ENCODE results near the gene FAM131A. TPM values are rescaled to one million over a fixed set of nuclear protein-coding genes. Genes with fewer than 3 reads are reported as not detected.

The FAM131A gene, protein sequence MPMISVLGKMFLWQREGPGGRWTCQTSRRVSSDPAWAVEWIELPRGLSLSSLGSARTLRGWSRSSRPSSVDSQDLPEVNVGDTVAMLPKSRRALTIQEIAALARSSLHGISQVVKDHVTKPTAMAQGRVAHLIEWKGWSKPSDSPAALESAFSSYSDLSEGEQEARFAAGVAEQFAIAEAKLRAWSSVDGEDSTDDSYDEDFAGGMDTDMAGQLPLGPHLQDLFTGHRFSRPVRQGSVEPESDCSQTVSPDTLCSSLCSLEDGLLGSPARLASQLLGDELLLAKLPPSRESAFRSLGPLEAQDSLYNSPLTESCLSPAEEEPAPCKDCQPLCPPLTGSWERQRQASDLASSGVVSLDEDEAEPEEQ
- total RNA-seq = 10 to 100 TPM in 2 of 4 donors, 1 to 10 TPM in 2; 7.4 to 20.2 (median 10.4) TPM

DNA sequence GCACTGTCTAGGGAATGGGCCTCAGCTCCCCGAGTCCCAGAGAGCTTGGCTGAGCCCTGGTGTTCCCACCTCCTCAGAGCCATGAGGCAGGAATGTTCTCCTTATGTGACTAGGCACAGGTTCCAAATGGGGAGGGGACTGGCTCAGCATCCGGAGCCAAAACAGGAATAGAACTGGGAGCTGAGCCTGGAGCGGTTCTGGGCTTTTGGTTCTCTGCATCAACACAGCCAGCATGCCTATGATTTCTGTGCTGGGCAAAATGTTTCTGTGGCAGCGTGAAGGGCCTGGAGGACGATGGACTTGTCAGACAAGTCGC is at the start of gene FAM131A:
TSS of gene FAM131A (plus strand) at position 202 of the 316 bp plus-strand sequence. CDS start at position 233, 31 bp downstream.
- peak within 1 kb of the TSS; percentile 93 to 99 (median 98) for H3K27ac ChIP-seq
- 39 to 46% methylated on average over 5 of the region's 6 CpGs for WGBS, 2 donors
- TF ChIP-seq, protein P1, sequence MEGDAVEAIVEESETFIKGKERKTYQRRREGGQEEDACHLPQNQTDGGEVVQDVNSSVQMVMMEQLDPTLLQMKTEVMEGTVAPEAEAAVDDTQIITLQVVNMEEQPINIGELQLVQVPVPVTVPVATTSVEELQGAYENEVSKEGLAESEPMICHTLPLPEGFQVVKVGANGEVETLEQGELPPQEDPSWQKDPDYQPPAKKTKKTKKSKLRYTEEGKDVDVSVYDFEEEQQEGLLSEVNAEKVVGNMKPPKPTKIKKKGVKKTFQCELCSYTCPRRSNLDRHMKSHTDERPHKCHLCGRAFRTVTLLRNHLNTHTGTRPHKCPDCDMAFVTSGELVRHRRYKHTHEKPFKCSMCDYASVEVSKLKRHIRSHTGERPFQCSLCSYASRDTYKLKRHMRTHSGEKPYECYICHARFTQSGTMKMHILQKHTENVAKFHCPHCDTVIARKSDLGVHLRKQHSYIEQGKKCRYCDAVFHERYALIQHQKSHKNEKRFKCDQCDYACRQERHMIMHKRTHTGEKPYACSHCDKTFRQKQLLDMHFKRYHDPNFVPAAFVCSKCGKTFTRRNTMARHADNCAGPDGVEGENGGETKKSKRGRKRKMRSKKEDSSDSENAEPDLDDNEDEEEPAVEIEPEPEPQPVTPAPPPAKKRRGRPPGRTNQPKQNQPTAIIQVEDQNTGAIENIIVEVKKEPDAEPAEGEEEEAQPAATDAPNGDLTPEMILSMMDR (IDR thresholded peaks at IDR 0.05) = no peak
- TF ChIP-seq POLR2A (IDR thresholded peaks at IDR 0.05) = peak in 1 of 4 donors; percentile 25
- peak within 1 kb of the TSS; percentile 62 to 95 (median 76) for H3K4me3 ChIP-seq
- H3K27me3 ChIP-seq = no peaks in the 10 kb centered on the region
- H3K36me3 ChIP-seq = peaks cover 16 to 41% (median 25%) of the 10 kb centered on the region in 3 donors
- no peaks in the 10 kb centered on the region for H3K9me3 ChIP-seq
- peaks cover 39 to 97% (median 41%) of the 10 kb centered on the region in 3 donors for H3K4me1 ChIP-seq
- DNase-seq = no peak
- intact Hi-C loops (cut with DNase I) = no loop called here

DNA sequence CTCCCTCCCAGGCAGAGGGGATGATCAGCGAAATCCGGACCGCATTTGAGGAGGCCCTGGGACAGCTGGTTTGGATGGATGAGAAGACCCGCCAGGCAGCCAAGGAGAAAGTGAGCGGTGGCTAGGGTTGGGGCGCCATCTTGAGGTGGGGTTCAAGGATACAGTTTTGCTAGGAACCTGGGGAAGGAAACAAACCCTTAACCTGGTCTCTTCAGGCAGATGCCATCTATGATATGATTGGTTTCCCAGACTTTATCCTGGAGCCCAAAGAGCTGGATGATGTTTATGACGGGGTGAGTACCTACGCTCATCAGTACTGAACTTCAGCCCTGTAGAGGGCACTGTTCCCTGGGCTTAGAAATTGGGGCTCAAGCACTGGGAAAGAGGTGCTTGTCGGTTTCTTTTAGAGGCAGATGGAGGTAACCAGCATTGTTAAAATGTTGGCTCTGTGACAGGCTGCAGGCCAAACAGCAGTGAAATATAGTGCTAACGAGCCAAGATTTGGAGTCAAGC is 47.9 kb upstream of the FAM131A start:
- intact Hi-C loops (cut with DNase I) = loop anchor here (10.0 kb wide), 1 partner anchor 395 kb away; no protein-coding TSS in a partner anchor
- no peak for TF ChIP-seq POLR2A (IDR thresholded peaks at IDR 0.05)
- TF ChIP-seq, protein P1 (IDR thresholded peaks at IDR 0.05) = peak; percentile 25 to 63 (median 41)
- Histone ChIP-seq H3K4me3 (no peak overlapping the region), H3K9me3 (no peaks in the 10 kb centered on the region), H3K4me1 (no peaks in the 10 kb centered on the region), H3K27me3 (peaks cover 0 to 24% (median 0%) of the 10 kb centered on the region in 4 donors), H3K36me3 (no peaks in the 10 kb centered on the region), H3K27ac (no peak overlapping the region)
- WGBS, 2 donors = 6 to 9% methylated on average over 7 to 10 of the region's 10 CpGs
- no peak for DNase-seq

DNA sequence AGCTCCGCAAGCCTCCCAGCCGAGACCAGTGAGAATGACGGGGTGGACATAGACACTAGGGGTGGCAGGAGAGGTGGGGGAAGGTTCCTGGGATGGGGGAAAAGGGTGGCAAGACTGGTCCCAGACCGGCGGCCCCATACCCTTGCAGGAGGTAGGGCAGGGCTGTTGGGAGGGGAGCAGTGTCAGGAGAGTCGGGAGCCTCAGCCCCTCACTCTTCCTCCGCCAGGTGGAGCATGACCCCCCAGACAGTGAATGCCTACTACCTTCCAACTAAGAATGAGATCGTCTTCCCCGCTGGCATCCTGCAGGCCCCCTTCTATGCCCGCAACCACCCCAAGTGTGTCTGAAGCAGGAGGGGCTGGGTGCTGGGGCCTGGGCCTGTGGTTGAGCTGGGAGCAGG is 47.1 kb upstream of the FAM131A start:
- TF ChIP-seq, protein P1 (IDR thresholded peaks at IDR 0.05) = no peak
- TF ChIP-seq POLR2A (IDR thresholded peaks at IDR 0.05) = no peak
- no peaks in the 10 kb centered on the region for H3K36me3 ChIP-seq
- no peaks in the 10 kb centered on the region for H3K9me3 ChIP-seq
- no peak for DNase-seq
- no peak overlapping the region for H3K4me3 ChIP-seq
- intact Hi-C loops (cut with DNase I) = no loop called here
- H3K27ac ChIP-seq = no peak overlapping the region
- H3K27me3 ChIP-seq = peaks cover 0 to 24% (median 0%) of the 10 kb centered on the region in 4 donors
- WGBS, 2 donors = 75 to 100% methylated on average over 1 to 5 of the region's 10 CpGs
- no peaks in the 10 kb centered on the region for H3K4me1 ChIP-seq

DNA sequence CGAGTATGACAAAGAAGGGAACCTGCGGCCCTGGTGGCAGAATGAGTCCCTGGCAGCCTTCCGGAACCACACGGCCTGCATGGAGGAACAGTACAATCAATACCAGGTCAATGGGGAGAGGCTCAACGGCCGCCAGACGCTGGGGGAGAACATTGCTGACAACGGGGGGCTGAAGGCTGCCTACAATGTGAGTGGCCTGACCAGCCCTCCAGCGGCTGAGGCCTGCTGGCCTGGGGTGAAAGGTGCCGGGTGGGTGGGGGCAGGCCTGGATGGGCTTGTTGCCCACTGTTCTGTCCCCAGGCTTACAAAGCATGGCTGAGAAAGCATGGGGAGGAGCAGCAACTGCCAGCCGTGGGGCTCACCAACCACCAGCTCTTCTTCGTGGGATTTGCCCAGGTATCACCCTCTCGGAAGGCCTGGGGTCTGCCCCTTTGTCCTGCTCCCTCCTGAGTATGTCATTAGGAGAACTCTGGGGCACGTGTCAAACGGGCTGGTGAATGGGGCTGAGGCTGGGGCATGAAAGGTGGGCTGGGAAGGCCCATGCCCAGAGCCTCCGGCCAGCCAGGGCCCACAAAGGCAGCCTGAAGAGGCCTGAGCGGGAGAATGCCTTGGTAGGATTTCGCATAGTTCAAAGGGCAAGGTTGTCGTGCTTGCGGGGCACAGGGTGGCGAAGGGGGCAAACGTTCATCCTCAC is 46.2 kb upstream of the FAM131A start:
- H3K4me3 ChIP-seq = no peak overlapping the region
- H3K4me1 ChIP-seq = no peaks in the 10 kb centered on the region
- DNase-seq = no peak
- no peaks in the 10 kb centered on the region for H3K9me3 ChIP-seq
- H3K27ac ChIP-seq = no peak overlapping the region
- no peaks in the 10 kb centered on the region for H3K36me3 ChIP-seq
- peaks cover 0 to 24% (median 0%) of the 10 kb centered on the region in 4 donors for H3K27me3 ChIP-seq
- 88 to 92% methylated on average over 15 to 19 of the region's 22 CpGs for WGBS, 2 donors
- no peak for TF ChIP-seq POLR2A (IDR thresholded peaks at IDR 0.05)
- TF ChIP-seq, protein P1 (IDR thresholded peaks at IDR 0.05) = no peak
- intact Hi-C loops (cut with DNase I) = no loop called here
